H1 (cell line): Measurements from ENCODE around the gene TRAF3. TPM values are rescaled to one million over a fixed set of nuclear protein-coding genes. Genes with fewer than 3 reads are reported as not detected.

Experiments
- CHD7 ChIP-seq: fragments of 300-600 bp; sonication (generic); IDR thresholded peaks from 2 replicates; pipeline ENCODE4 v1.7.1; 2012; ENCODE audit warnings: low read length, moderate library complexity, mild to moderate bottlenecking, inconsistent platforms; ENCODE audit not compliant: insufficient replicate concordance
- CTCF ChIP-seq, 3 experiments: IDR thresholded peaks; 1 replicate in 2 of 3; 2 replicates in 1 of 3; pipeline versions ENCODE4 v1.5.1 to v1.6.1; 2011; ENCODE audit warnings: low read length in 3 of 3, mild to moderate bottlenecking in 3 of 3, inconsistent platforms in 2 of 3, low read depth in 1 of 3, moderate library complexity in 1 of 3; ENCODE audit not compliant: insufficient read depth in 1 of 3; ENCODE audit errors: control extremely low read depth in 1 of 3
- GABPA ChIP-seq: IDR thresholded peaks from 2 replicates; pipeline ENCODE4 v1.6.1; 2011; ENCODE audit warnings: mild to moderate bottlenecking, low read length, moderate library complexity, borderline replicate concordance; ENCODE audit not compliant: insufficient read depth
- HDAC2 ChIP-seq, 2 experiments: fragments of 300-600 bp in 1 of 2; sonication (generic) in 1 of 2; IDR thresholded peaks; 2 replicates each; pipeline ENCODE4 v1.6.1; 2011 to 2012; ENCODE audit warnings: low read depth in 2 of 2, low read length in 2 of 2, mild to moderate bottlenecking in 2 of 2, moderate library complexity in 2 of 2, borderline replicate concordance in 1 of 2, inconsistent platforms in 1 of 2
- NANOG ChIP-seq: IDR thresholded peaks from 2 replicates; pipeline ENCODE4 v1.6.1; 2011; ENCODE audit warnings: low read length, low read depth, mild to moderate bottlenecking, inconsistent platforms; ENCODE audit not compliant: insufficient read depth, poor library complexity, severe bottlenecking
- NRF1 ChIP-seq: IDR thresholded peaks from 2 replicates; pipeline ENCODE4 v1.6.1; 2011; ENCODE audit warnings: mild to moderate bottlenecking, low read depth, low read length, improper control_type of control experiment
- SIX5 ChIP-seq: IDR thresholded peaks from 2 replicates; pipeline ENCODE4 v1.6.1; 2011; ENCODE audit warnings: mild to moderate bottlenecking, low read depth, low read length
- YY1 ChIP-seq: IDR thresholded peaks from 2 replicates; pipeline ENCODE4 v1.6.1; 2011; ENCODE audit warnings: low read depth, mild to moderate bottlenecking, low read length
- polyA plus RNA-seq, 7 experiments: library from polyadenylated mRNA; depleted of rRNA in 3 of 7; stranded (reverse) in 5 of 7; unstranded in 2 of 7; fragments of >200 nt in 5 of 7; fragments of 200-250 nt in 2 of 7; gene quantifications; 1 replicate in 5 of 7; 2 replicates in 1 of 7; 4 replicates in 1 of 7; pipeline versions ENCODE4 v1.2.1 to v1.2.3, GENCODE V29; 2011 to 2013; ENCODE audit warnings: missing spikeins in 2 of 7, mixed read lengths in 2 of 7
- total RNA-seq: library from RNA; stranded (reverse); fragmentation: NEBNext Ultra II Directional; extraction: Animal tissue kit (Norgen Biotek cat#: 25700); gene quantifications from 2 replicates; pipeline ENCODE4 v1.2.1, GENCODE V29; 2021

The TRAF3 gene
- total and polyA plus RNA-seq, 2 of the 8 experiments (the other 6 are each of a cell fraction or from before 2014, with no cell fraction given), result 5.8 to 12.1 TPM

- TF ChIP-seq CHD7 (no peak), NANOG (no peak), GABPA (no peak), YY1 (no peak), NRF1 (no peak), SIX5 (no peak), CTCF (IDR thresholded peaks at IDR 0.05; ENCODE audit: control extremely low read depth in 1 of 3, insufficient read depth in 1 of 3, low read depth in 1 of 3, low read length in 3 of 3) (no peak), HDAC2 (IDR thresholded peaks at IDR 0.05; ENCODE audit: borderline replicate concordance in 1 of 2, low read depth in 2 of 2, low read length in 2 of 2) (no peak)
These were observed 122.3 kb downstream of the TRAF3 start (continued) for GRCh38 chr14:102899516-102899900.
